ENCODE measurements around the gene SPNS1. TPM values are rescaled to one million over a fixed set of nuclear protein-coding genes. Genes with fewer than 3 reads are reported as not detected.
"Not testable (repeated sequence)": the region's sequence is repeated elsewhere in the genome, so short reads cannot be mapped to it uniquely, and the experiment has no call there.

The SPNS1 gene
- total and polyA plus RNA-seq, 2 of the 8 experiments (the other 6 are each of a cell fraction or from before 2014, with no cell fraction given), result 48.8 to 66.9 TPM

- H3K79me1 ChIP-seq (ENCODE audit: low read depth, low read length); H4K8ac ChIP-seq (ENCODE audit: extremely low read depth, insufficient read depth, low read length); H3K79me2 ChIP-seq (ENCODE audit: control insufficient read depth in 1 of 2, insufficient read depth in 2 of 2, low read length in 2 of 2); H4K5ac ChIP-seq (ENCODE audit: insufficient read length, low read depth, low read length); H3K36me3 ChIP-seq (ENCODE audit: control insufficient read depth in 2 of 4, insufficient read depth in 4 of 4, low read length in 3 of 4); H3K9me3 ChIP-seq (ENCODE audit: insufficient read depth in 2 of 2, low read depth in 1 of 2, low read length in 1 of 2); H3K4me2 ChIP-seq (ENCODE audit: insufficient read depth in 1 of 2, low read depth in 2 of 2, low read length in 2 of 2); H4K20me1 ChIP-seq (replicated peaks in 1 of 2; ENCODE audit: control insufficient read depth in 1 of 2, insufficient read depth in 2 of 2, low read length in 2 of 2); H3K27me3 ChIP-seq (replicated peaks in 1 of 4; ENCODE audit: control insufficient read depth in 3 of 4, extremely low read depth in 1 of 4, insufficient read depth in 3 of 4, low read length in 3 of 4); H3K56ac ChIP-seq (replicated peaks; ENCODE audit: insufficient read length, low read depth, low read length); H2BK12ac ChIP-seq (ENCODE audit: low read depth, low read length); H3K4ac ChIP-seq (replicated peaks; ENCODE audit: insufficient read length, low read depth, low read length); H2AFZ ChIP-seq (ENCODE audit: low read length); H2BK20ac ChIP-seq (ENCODE audit: low read length); H2AK5ac ChIP-seq (ENCODE audit: low read depth, low read length); H2BK15ac ChIP-seq (ENCODE audit: low read length); H3K23ac ChIP-seq (ENCODE audit: insufficient read length); H3K9ac ChIP-seq (replicated peaks in 1 of 4; ENCODE audit: extremely low read depth in 1 of 4, low read depth in 3 of 4, low read length in 3 of 4); H2BK120ac ChIP-seq (replicated peaks; ENCODE audit: low read depth, low read length); H3K14ac ChIP-seq (ENCODE audit: insufficient read length); H3K4me1 ChIP-seq (replicated peaks in 1 of 4; ENCODE audit: control insufficient read depth in 3 of 4, insufficient read depth in 4 of 4, low read length in 3 of 4); DNase-seq (ENCODE audit: low read depth in 1 of 2, low spot score in 2 of 2); H3K18ac ChIP-seq (ENCODE audit: extremely low read depth, low read length); H4K91ac ChIP-seq (replicated peaks; ENCODE audit: insufficient read length, low read length); FAIRE-seq; H3K23me2 ChIP-seq (ENCODE audit: low read depth, low read length); H2BK5ac ChIP-seq (ENCODE audit: low read depth, low read length); H3K4me3 ChIP-seq (ENCODE audit: extremely low read depth in 1 of 4, insufficient read depth in 2 of 4, low read depth in 3 of 4, low read length in 4 of 4); H3K27ac ChIP-seq (ENCODE audit: low read depth, low read length): not testable (repeated sequence)
- POLR2A ChIA-PET (ENCODE audit: partially characterized antibody), result interaction anchor here (1.0 kb wide), 2 partner anchors 11 to 116 kb away, joined by 4 read pairs; partner anchors contain the start of gene NFATC2IP
- CTCF ChIA-PET (ENCODE audit: partially characterized antibody), result interaction anchor here (0.6 to 1.2 kb wide), 2 partner anchors 67 to 1470 kb away, joined by 3 read pairs; no protein-coding TSS in a partner anchor
- 92% methylated on average over 7 of the region's 7 CpGs; no CpG with 5 or more reads in 1 of the 2 experiments for WGBS, 2 experiments (ENCODE audit: extremely low coverage in 1 of 2, insufficient coverage in 1 of 2, insufficient read length in 1 of 2, insufficient replicate concordance in 2 of 2, low coverage in 1 of 2, low lambda C conversion rate in 2 of 2, missing lambda C conversion rate in 1 of 2)
Observed at GRCh38 chr16:28939825-28940224, 34.8 kb upstream of the SPNS1 start.

All from H1 (cell line).